Heart left ventricle (tissue), 13 donors: Measurements from ENCODE around the gene ASRGL1.

Experiments used
- POLR2A ChIP-seq, 2 donors: fragments of 450-650 bp; IDR thresholded peaks; one replicate each; pipeline ENCODE4 v1.6.1; 2017; ENCODE audit warnings: antibody characterized with exemption in 2 of 2, mild to moderate bottlenecking in 2 of 2, moderate library complexity in 2 of 2
- TF ChIP-seq, protein P1 (sequence below), 12 donors: fragments of 200-600 bp; sonication (generic) in 4 of 12; IDR thresholded peaks; one replicate each; pipeline versions ENCODE4 v1.5.0 to v1.8.0; 2018 to 2022; ENCODE audit warnings: antibody characterized with exemption in 12 of 12, mild to moderate bottlenecking in 5 of 12
- donor health status: ischemic (EF 13 %, LVEDD 7.1; RV severe dilation, severe dysfunction).
- donor health status: DM: no; HTN: yes; CAD: no.
- donor health status: DM: no; HTN: no; CAD: no.
- donor health status: ischemic (EF 25% LVEDD 6.9; RV normal size, moderate dysfunction).
- donor health status: ischemic (EF 25% LVEDD 5.7; RV mildly dilated, moderate dysfunction).
- donor health status: ischemic (EF 35%, LVEDD 5.7; RV mildly dilated, moderate dysfunction).
- donor health status: nonischemic (EF 11% LVEDD 7.7; RV severe dilation, severe dysfunction).
- donor health status: DM: yes; HTN: yes; CAD: no.
- donor health status: PGD.
- donor health status: ischemic (EF 29% LVEDD 5.4; RV normal size, mild dysfunction).
- donor health status: nonischemic (EF 23%, LVEDD 6.1; RV moderate dilation, normal function).

DNA sequence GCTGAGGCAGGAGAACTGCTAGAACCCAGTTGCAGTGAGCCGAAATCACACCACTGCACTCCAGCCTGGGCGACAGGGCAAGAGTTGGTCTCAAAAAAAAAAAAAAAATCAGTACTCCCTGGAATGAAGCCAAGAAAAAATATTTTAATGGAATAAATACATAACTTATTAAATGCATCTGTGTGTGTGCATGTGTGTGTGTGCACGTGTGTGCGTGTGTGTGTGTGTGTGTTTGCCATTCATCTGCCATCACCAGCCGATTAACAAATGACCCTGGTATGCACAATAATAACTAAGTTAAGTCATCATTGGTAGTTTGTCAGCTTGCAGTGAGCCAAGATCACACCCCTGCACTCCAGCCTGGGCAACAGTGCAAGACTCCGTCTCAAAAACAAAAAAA, 46.6 kb downstream of the ASRGL1 start:
- TF ChIP-seq, protein P1, sequence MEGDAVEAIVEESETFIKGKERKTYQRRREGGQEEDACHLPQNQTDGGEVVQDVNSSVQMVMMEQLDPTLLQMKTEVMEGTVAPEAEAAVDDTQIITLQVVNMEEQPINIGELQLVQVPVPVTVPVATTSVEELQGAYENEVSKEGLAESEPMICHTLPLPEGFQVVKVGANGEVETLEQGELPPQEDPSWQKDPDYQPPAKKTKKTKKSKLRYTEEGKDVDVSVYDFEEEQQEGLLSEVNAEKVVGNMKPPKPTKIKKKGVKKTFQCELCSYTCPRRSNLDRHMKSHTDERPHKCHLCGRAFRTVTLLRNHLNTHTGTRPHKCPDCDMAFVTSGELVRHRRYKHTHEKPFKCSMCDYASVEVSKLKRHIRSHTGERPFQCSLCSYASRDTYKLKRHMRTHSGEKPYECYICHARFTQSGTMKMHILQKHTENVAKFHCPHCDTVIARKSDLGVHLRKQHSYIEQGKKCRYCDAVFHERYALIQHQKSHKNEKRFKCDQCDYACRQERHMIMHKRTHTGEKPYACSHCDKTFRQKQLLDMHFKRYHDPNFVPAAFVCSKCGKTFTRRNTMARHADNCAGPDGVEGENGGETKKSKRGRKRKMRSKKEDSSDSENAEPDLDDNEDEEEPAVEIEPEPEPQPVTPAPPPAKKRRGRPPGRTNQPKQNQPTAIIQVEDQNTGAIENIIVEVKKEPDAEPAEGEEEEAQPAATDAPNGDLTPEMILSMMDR (IDR thresholded peaks at IDR 0.05) = no peak
- TF ChIP-seq POLR2A (IDR thresholded peaks at IDR 0.05) = no peak
